K562 (cell line): ENCODE data around the gene ATAD5. TPM values are rescaled to one million over a fixed set of nuclear protein-coding genes. Genes with fewer than 3 reads are reported as not detected.

Experiments
- AFF1 ChIP-seq, 2 experiments: fragments of 450-650 bp; IDR thresholded peaks; 2 replicates each; pipeline ENCODE4 v1.6.1; 2018; ENCODE audit warnings: mild to moderate bottlenecking in 2 of 2, low read depth in 1 of 2; ENCODE audit not compliant: partially characterized antibody in 2 of 2
- CAMTA2 ChIP-seq: fragments of 250-450 bp; sonication (Bioruptor Pico); conservative IDR thresholded peaks from 2 replicates; pipeline ENCODE4 v1.5.1; 2022
- CBFA2T2 ChIP-seq: fragments of 450-650 bp; conservative IDR thresholded peaks from 2 replicates; pipeline ENCODE4 v1.6.1; 2017; ENCODE audit warnings: mild to moderate bottlenecking
- CCNT2 ChIP-seq: IDR thresholded peaks from 2 replicates; pipeline ENCODE4 v1.6.1; 2011; ENCODE audit warnings: borderline replicate concordance, low read depth, mild to moderate bottlenecking, moderate library complexity, mixed read lengths, low read length; ENCODE audit not compliant: insufficient read length; ENCODE audit errors: extremely low read depth
- EWSR1 ChIP-seq: fragments of 450-650 bp; IDR thresholded peaks from 2 replicates; pipeline ENCODE4 v1.6.1; 2018; ENCODE audit warnings: borderline replicate concordance, mild to moderate bottlenecking, low read depth, moderate library complexity; ENCODE audit not compliant: partially characterized antibody
- ID3 ChIP-seq, 2 experiments: fragments of 250-450 bp in 1 of 2; fragments of 450-650 bp in 1 of 2; sonication (Bioruptor Pico) in 1 of 2; IDR thresholded peaks; 2 replicates each; pipeline versions ENCODE4 v1.6.1 to v1.8.0; 2016 to 2021; ENCODE audit warnings: mild to moderate bottlenecking in 2 of 2, moderate library complexity in 2 of 2, missing compliant biosample characterization in 1 of 2, missing genetic modification characterization in 1 of 2
- KAT7 ChIP-seq: sonication (generic); formaldehyde crosslinking; IDR thresholded peaks from 2 replicates; pipeline ENCODE4 v1.8.0; 2022; ENCODE audit warnings: missing genetic modification reagents, mild to moderate bottlenecking, borderline replicate concordance
- MYNN ChIP-seq, 2 experiments: sonication (generic); formaldehyde crosslinking in 1 of 2; IDR thresholded peaks; 2 replicates each; pipeline versions ENCODE4 v1.5.0 to v1.6.1; 2016 to 2020; ENCODE audit warnings: antibody characterized with exemption in 1 of 2, missing genetic modification reagents in 1 of 2
- NCOR1 ChIP-seq: fragments of 450-650 bp; IDR thresholded peaks from 2 replicates; pipeline ENCODE4 v1.6.1; 2016; ENCODE audit warnings: mild to moderate bottlenecking, moderate library complexity
- NFRKB ChIP-seq: fragments of 450-650 bp; IDR thresholded peaks from 2 replicates; pipeline ENCODE4 v1.6.1; 2016; ENCODE audit warnings: low read depth
- PTBP1 ChIP-seq: fragments of 200-400 bp; formaldehyde crosslinking; IDR thresholded peaks from 2 replicates; pipeline ENCODE4 v1.6.1; 2017; ENCODE audit warnings: low read depth, low read length
- RBFOX2 ChIP-seq: fragments of 200-400 bp; formaldehyde crosslinking; IDR thresholded peaks from 2 replicates; pipeline ENCODE4 v1.6.1; 2017; ENCODE audit warnings: low read depth, mild to moderate bottlenecking, low read length, moderate library complexity
- ZNF766 ChIP-seq: fragments of 200-800 bp; sonication (Bioruptor generic); conservative IDR thresholded peaks from 2 replicates; pipeline ENCODE4 v1.6.1; 2016; ENCODE audit warnings: missing genetic modification characterization, missing compliant biosample characterization
- polyA plus RNA-seq, 8 experiments: library from polyadenylated mRNA; depleted of rRNA in 4 of 8; stranded (reverse) in 5 of 8; unstranded in 3 of 8; fragments of >200 nt; fragmentation: Nextera tagmentation in 2 of 8; fragmentation: Illumina TruSeq in 1 of 8; extraction: Ambion mirVana in 2 of 8; extraction: Trizol in 1 of 8; gene quantifications; 2 replicates each; pipeline versions ENCODE4 v1.2.1 to v1.2.3, GENCODE V29; 2011 to 2014; ENCODE audit warnings: inconsistent platforms in 1 of 8, missing spikeins in 1 of 8
- total RNA-seq, 7 experiments: library from RNA; depleted of rRNA in 6 of 7; stranded (reverse); fragments of >200 nt in 6 of 7; fragmentation: Illumina TruSeq in 2 of 7; extraction: Trizol in 2 of 7; gene quantifications; 2 replicates each; pipeline versions ENCODE4 v1.2.1 to v1.2.3, GENCODE V29; 2011 to 2021; ENCODE audit warnings: low replicate concordance in 1 of 7

Gene ATAD5
- total and polyA plus RNA-seq, 9 of the 15 experiments (the other 6 are each of a cell fraction or from before 2014, with no cell fraction given): 4.6 to 25.6 (median 19.5) TPM

DNA sequence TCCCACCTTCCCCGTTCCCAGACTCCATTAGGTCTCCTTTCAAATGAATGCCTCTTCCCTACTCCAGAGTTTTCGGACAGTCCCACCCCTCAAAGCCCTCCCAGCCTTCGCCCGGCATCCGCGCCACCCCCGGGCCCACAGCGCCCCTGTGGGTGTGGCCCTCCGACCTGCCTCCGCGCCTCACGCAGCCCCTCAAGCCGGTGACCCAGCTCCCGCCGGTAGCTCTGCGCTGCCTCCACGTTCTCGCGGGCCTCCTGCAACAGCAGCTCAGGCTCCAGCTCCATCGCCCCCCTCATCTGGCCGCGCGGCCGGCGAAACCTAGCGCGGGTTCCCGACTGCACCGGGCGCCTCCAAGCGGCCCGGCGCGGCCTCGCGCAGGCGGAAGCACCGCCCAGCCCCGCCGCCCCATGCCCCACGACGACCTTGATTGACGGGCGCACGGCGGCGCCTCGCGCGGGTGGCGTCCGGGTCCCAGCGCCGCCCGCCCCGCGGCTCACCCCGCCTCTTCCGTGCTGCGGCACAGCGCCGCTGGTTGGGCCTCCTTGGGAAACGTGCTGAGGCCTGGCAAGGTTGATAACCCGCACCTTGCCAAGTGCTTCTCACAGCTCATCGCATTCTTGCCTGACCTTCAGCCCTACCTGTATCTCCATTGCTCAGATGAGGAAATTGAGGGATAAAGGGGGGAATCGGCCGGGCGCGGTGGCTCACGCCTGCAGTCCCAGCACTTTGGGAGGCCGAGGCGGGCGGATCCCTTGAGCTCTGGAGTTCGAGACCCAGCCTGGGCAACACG is 7.2 kb upstream of the ATAD5 start, which contains the start of gene CRLF3 (continued):
- TF ChIP-seq KAT7 (CRISPR knock-in tag) (no peak), CAMTA2 (no peak), RBFOX2 (peak; percentile 94), AFF1 (IDR thresholded peaks at IDR 0.05; ENCODE audit: low read depth in 1 of 2, partially characterized antibody in 2 of 2) (no peak), EWSR1 (no peak), ID3 (CRISPR knock-in tag; IDR thresholded peaks at IDR 0.05) (no peak), ID3 (tag; IDR thresholded peaks at IDR 0.05) (no peak; the same call in 1 of the 2 replicates), PTBP1 (0 out of 2 replicates have a peak, but pooled peaks have one; percentile 26), ZNF766 (CRISPR knock-in tag) (0 out of 2 replicates have a peak, but pooled peaks have one; percentile 27), NFRKB (peak; percentile 13; the same call in 1 of the 2 replicates), NCOR1 (peak; percentile 48; the same call in 1 of the 2 replicates), CBFA2T2 (peak; percentile 43; the same call in 1 of the 2 replicates), MYNN (IDR thresholded peaks at IDR 0.05) (peak; percentile 66; the same call in 1 of the 2 replicates), MYNN (CRISPR knock-in tag; IDR thresholded peaks at IDR 0.05) (no peak), CCNT2 (peak; percentile 85)
